ENCODE data around the gene RHOF. TPM values are rescaled to one million over a fixed set of nuclear protein-coding genes. Genes with fewer than 3 reads are reported as not detected.

RHOF gene
- total RNA-seq, 1 donor from 2014 or later: 47.7 TPM

- DNase-seq (ENCODE audit: missing footprints): no peak
- intact Hi-C loops (cut with DNase I): no loop called here
- no peak for ATAC-seq
Measured at GRCh38 chr12:121784460-121784859, 9.0 kb downstream of the RHOF start.

DNA sequence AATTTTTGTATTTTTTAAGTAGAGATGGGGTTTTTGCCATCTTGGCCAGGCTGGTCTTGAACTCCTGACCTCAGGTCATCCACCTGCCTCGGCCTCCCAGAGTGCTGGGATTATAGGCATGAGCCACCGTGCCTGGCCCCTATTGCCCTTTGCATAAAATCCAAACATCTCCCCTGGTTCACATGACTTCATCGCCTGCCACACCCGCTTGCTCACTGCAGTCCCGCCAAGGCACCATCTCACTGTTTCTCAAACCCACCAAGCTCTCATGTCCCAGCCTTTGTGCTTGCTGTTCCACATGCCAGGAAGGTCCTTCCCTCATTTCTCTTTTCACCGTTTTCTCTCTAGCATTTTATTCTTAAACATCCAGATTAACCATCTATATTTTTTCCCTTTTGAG, 9.7 kb downstream of the RHOF start:
- intact Hi-C loops (cut with DNase I): no loop called here
- no peak for ATAC-seq
- DNase-seq (ENCODE audit: missing footprints): peak; percentile 40

- DNase-seq (ENCODE audit: missing footprints) (no peak), ATAC-seq (no peak)
- intact Hi-C loops (cut with DNase I): no loop called here
Measured at GRCh38 chr12:121781998-121782979, 11.2 kb downstream of the RHOF start.

DNA sequence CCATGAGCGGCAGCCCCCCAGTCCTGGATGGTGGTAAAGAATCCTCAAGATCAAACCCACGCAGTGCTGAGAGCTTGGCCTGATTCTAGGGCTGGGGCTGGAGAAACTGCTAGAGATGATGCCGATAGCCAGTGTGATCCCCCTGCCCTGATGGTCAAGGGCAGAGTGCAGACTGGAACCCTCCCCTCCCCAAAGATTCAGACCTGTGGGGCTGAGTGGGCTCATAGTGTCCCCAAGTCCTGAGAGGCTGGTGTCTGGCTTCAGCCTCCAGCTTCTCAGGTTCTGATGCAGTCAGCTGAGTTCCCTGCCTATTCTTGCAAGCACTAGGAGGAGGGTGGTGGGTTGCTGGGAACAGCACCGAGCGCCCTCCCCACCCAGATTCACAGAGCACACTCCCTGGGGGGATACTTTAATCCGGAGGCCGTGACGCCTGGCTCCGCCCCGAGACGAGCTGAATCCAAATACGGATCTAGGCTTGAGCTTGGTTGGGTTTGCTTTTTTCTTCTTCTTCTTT, 11.9 kb downstream of the RHOF start:
- intact Hi-C loops (cut with DNase I): no loop called here
- ATAC-seq: no peak
- peak; percentile 70 for DNase-seq (ENCODE audit: missing footprints)

DNA sequence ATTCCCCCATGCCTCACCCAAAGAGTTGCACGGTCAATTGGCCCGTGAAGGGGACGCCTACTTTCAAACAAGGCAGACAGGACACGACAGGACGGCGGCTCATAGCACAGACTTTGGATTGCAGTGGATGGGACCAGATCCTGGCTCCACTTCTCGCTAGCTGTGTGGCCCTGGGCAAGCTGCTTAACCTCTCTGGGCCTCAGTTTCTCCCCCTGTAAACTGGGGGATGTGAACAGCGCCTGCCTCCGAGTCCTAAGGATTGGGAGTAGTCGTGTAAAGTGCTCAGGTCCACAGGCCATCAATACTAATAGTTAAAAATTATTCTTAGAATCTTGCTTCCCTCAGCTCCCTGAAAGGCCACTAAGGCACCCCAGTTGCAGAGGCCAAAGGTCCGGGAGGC, 13.1 kb downstream of the RHOF start:
- intact Hi-C loops (cut with DNase I): no loop called here
- DNase-seq (ENCODE audit: missing footprints) (no peak), ATAC-seq (no peak)

DNA sequence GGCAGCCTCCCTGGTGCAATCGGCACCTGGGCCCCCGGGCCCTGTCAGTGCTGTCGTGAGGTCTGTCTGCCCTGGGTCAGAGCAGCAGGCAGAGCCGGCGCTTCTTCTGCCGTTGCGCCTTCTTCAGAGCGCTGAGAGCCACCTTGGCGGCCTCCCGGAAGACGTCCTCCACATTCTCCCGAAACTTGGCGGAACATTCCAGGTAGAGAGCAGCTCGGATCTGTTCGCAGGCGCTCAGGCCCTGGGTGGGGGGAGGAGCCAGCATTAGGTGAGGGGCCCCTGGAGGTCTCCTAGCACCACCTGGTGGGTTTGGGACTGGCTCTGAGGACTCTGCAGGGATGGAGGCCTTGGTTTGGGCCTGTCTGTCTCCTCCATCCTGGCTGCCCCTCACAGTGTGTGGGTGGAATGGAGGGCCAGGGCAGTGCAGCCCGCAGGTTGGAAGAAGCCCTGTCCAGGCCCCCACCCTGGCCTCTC, 14.0 kb downstream of the RHOF start:
- peak; percentile 58 for DNase-seq (ENCODE audit: missing footprints)
- intact Hi-C loops (cut with DNase I): no loop called here
- ATAC-seq: no peak

- intact Hi-C loops (cut with DNase I): no loop called here
- ATAC-seq (no peak), DNase-seq (ENCODE audit: missing footprints) (peak; percentile 44)
Measured at GRCh38 chr12:121778567-121779421, 14.7 kb downstream of the RHOF start.

- intact Hi-C loops (cut with DNase I): loop anchor here (2.0 kb wide), 1 partner anchor 36 kb away; no protein-coding TSS in a partner anchor
- peak; percentile 94 for DNase-seq (ENCODE audit: missing footprints)
- ATAC-seq: peak; percentile 45
Measured at GRCh38 chr12:121776190-121777098, 17.0 kb downstream of the RHOF start.

DNA sequence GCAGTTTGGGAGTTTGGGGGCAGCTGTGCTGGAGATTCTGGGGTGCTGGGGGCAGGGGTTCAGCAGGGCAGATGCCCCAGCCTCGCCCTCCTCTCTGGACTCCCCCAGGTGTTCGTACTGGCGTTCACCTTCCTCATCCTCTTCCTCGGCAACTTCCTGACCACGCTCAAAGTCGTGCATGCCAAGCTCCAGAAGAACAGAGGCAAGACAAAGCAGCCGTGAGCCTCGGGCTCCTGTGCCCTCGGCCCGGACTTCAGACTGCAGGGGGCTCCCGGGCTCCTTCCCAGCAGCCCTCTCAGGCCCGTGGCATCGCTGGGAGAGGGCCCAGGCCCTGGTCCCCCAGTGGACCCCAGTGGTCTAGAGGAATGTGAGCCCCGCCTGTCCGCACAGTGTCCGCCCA, 18.0 kb downstream of the RHOF start:
- intact Hi-C loops (cut with DNase I): loop anchor here (2.0 kb wide), 1 partner anchor 19 kb away; no protein-coding TSS in a partner anchor
- ATAC-seq (no peak), DNase-seq (ENCODE audit: missing footprints) (no peak)

- ATAC-seq (no peak), DNase-seq (ENCODE audit: missing footprints) (peak; percentile 43)
- intact Hi-C loops (cut with DNase I): loop anchor here (2.0 kb wide), 1 partner anchor 20 kb away; no protein-coding TSS in a partner anchor
Measured at GRCh38 chr12:121774968-121775474, 18.5 kb downstream of the RHOF start.

DNA sequence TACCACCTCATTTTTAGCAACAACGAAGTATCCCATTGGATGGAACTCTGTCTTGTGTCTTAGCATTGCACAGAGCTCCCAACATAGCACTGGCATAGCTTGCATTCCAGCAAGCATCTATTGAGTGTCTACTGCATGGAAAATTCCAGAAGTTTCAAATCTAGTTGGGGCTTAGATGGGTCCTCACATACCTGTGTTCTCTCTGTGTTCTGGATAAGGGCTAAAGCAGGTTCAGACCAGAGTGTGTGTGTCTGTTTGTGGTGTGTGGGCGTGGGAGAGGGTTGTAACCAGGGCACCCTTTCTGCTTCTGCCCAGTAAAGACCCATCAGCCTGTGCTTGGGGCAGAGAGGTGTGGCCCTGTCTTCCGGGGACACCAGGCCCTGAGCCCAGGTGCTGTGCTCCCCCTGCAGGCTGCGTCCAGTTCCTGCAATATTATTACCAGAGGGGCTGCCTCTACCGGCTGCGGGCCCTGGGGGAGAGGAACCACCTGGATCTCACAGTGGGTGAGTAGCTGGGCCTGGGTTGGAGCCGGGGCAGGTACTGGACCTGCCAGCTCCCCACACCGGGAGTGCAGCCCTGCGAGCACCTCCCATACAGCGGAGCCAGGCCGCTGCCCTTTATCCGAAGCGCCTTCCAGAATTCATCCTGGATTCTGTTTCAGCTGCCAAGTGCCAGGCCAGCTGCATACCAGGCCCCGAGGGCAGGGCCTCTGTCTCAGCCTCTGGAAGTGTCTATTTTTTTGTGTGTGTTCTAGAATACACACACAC, 20.3 kb downstream of the RHOF start:
- peak; percentile 85 for DNase-seq (ENCODE audit: missing footprints)
- intact Hi-C loops (cut with DNase I): loop anchor here (1.0 kb wide), 1 partner anchor 76 kb away; no protein-coding TSS in a partner anchor
- peak; percentile 74 for ATAC-seq

- DNase-seq (ENCODE audit: missing footprints) (peak; percentile 65), ATAC-seq (no peak)
- intact Hi-C loops (cut with DNase I): no loop called here
Measured at GRCh38 chr12:121770813-121771625, 22.5 kb downstream of the RHOF start.

- intact Hi-C loops (cut with DNase I): no loop called here
- DNase-seq (ENCODE audit: missing footprints): no peak
- no peak for ATAC-seq
Measured at GRCh38 chr12:121770388-121770787, 23.1 kb downstream of the RHOF start.

GRCh38 chr12:121769831-121770301, 23.6 kb downstream of the RHOF start:
- intact Hi-C loops (cut with DNase I): loop anchor here (2.0 kb wide), 1 partner anchor 61 kb away; no protein-coding TSS in a partner anchor
- ATAC-seq (peak; percentile 37), DNase-seq (ENCODE audit: missing footprints) (peak; percentile 75)

- DNase-seq (ENCODE audit: missing footprints): peak; percentile 35
- intact Hi-C loops (cut with DNase I): loop anchor here (2.0 kb wide), 1 partner anchor 61 kb away; no protein-coding TSS in a partner anchor
- ATAC-seq: no peak
Measured at GRCh38 chr12:121769297-121769830, 24.1 kb downstream of the RHOF start.

Data from Right ventricle myocardium inferior (tissue), 1 donor.